Progenitor cell of endocrine pancreas (in vitro differentiated cells): ENCODE data around the gene SLX4IP. TPM values are rescaled to one million over a fixed set of nuclear protein-coding genes. Genes with fewer than 3 reads are reported as not detected.
"Not testable (repeated sequence)": the region's sequence is repeated elsewhere in the genome, so short reads cannot be mapped to it uniquely, and the experiment has no call there.

Experiments used
- DNase-seq: peaks from one replicate; pipeline ENCODE4 v3.0.0; 2021; ENCODE audit warnings: low spot score; ENCODE audit not compliant: unreplicated experiment
- H3K27ac Mint-ChIP-seq: 2 replicates; pipeline ENCODE4 v1.8.0; 2021; ENCODE audit warnings: mild to moderate bottlenecking, moderate library complexity, mixed read lengths
- H3K27me3 Mint-ChIP-seq: 2 replicates; pipeline ENCODE4 v1.8.0; 2021; ENCODE audit warnings: mixed read lengths
- H3K36me3 Mint-ChIP-seq: 2 replicates; pipeline ENCODE4 v1.8.0; 2022; ENCODE audit warnings: mixed read lengths; ENCODE audit not compliant: insufficient read depth
- H3K4me1 Mint-ChIP-seq: 2 replicates; pipeline ENCODE4 v1.8.0; 2021; ENCODE audit warnings: low read depth, mixed read lengths
- H3K4me3 Mint-ChIP-seq: 2 replicates; pipeline ENCODE4 v1.8.0; 2021; ENCODE audit warnings: low read depth, mild to moderate bottlenecking, moderate library complexity, mixed read lengths
- H3K9me3 Mint-ChIP-seq: 2 replicates; pipeline ENCODE4 v1.8.0; 2021; ENCODE audit warnings: low read depth, mixed read lengths
- CTCF ChIP-seq: fragments of 200-600 bp; sonication (generic); IDR thresholded peaks from one replicate; pipeline ENCODE4 v1.5.0; 2021; ENCODE audit warnings: antibody characterized with exemption, mild to moderate bottlenecking; ENCODE audit not compliant: unreplicated experiment
- total RNA-seq: library from RNA; stranded (reverse); gene quantifications from 2 replicates; pipeline ENCODE4 v1.2.1, GENCODE V29; 2021

The SLX4IP gene
- total RNA-seq, 1 donor from 2014 or later: 12.0 TPM

- peaks cover 14% of the 10 kb centered on the region for H3K36me3 Mint-ChIP-seq
- no peaks in the 10 kb centered on the region for H3K27me3 Mint-ChIP-seq
- no peaks in the 10 kb centered on the region for H3K9me3 Mint-ChIP-seq
- DNase-seq: no peak
- no peaks in the 10 kb centered on the region for H3K4me1 Mint-ChIP-seq
- no peak for TF ChIP-seq CTCF
- no peak overlapping the region for H3K4me3 Mint-ChIP-seq
- H3K27ac Mint-ChIP-seq: no peak overlapping the region
Measured at GRCh38 chr20:10613911-10614310, 178.8 kb downstream of the SLX4IP start.

GRCh38 chr20:10616212-10616611, 181.1 kb downstream of the SLX4IP start:
- Mint-ChIP-seq H3K36me3 (peaks cover 11% of the 10 kb centered on the region), H3K4me3 (no peak overlapping the region), H3K27me3 (no peaks in the 10 kb centered on the region), H3K9me3 (no peaks in the 10 kb centered on the region), H3K27ac (no peak overlapping the region), H3K4me1 (peaks cover 3% of the 10 kb centered on the region)
- no peak for TF ChIP-seq CTCF
- DNase-seq: no peak

GRCh38 chr20:10617549-10618133, 182.5 kb downstream of the SLX4IP start:
- peaks cover 11% of the 10 kb centered on the region for H3K36me3 Mint-ChIP-seq
- H3K27me3 Mint-ChIP-seq, DNase-seq, H3K4me3 Mint-ChIP-seq, H3K9me3 Mint-ChIP-seq, H3K4me1 Mint-ChIP-seq, H3K27ac Mint-ChIP-seq: not testable (repeated sequence)

- no peak for TF ChIP-seq CTCF
- Mint-ChIP-seq H3K4me1 (peaks cover 6% of the 10 kb centered on the region), H3K27me3 (no peaks in the 10 kb centered on the region), H3K27ac (no peak overlapping the region), H3K36me3 (peaks cover 9% of the 10 kb centered on the region), H3K4me3 (no peak overlapping the region), H3K9me3 (no peaks in the 10 kb centered on the region)
- DNase-seq: no peak
Measured at GRCh38 chr20:10618611-10619245, 183.6 kb downstream of the SLX4IP start.

- no peak for DNase-seq
- H3K9me3 Mint-ChIP-seq: no peaks in the 10 kb centered on the region
- no peaks in the 10 kb centered on the region for H3K27me3 Mint-ChIP-seq
- H3K27ac Mint-ChIP-seq: no peak overlapping the region
- peaks cover 6% of the 10 kb centered on the region for H3K4me1 Mint-ChIP-seq
- no peak overlapping the region for H3K4me3 Mint-ChIP-seq
- no peak for TF ChIP-seq CTCF
- H3K36me3 Mint-ChIP-seq: peaks cover 13% of the 10 kb centered on the region
Measured at GRCh38 chr20:10619427-10619826, 184.3 kb downstream of the SLX4IP start.

- Mint-ChIP-seq H3K4me1 (peaks cover 6% of the 10 kb centered on the region), H3K27ac (no peak overlapping the region), H3K4me3 (no peak overlapping the region), H3K36me3 (peaks cover 8% of the 10 kb centered on the region), H3K27me3 (no peaks in the 10 kb centered on the region), H3K9me3 (no peaks in the 10 kb centered on the region)
- no peak for TF ChIP-seq CTCF
- no peak for DNase-seq
Measured at GRCh38 chr20:10621149-10621548, 186.0 kb downstream of the SLX4IP start.
